ENCODE data around the gene DTNB.

GRCh38 chr2:25373269-25373981 lies 300.0 kb downstream of the DTNB start:
- TF ChIP-seq, protein P1, sequence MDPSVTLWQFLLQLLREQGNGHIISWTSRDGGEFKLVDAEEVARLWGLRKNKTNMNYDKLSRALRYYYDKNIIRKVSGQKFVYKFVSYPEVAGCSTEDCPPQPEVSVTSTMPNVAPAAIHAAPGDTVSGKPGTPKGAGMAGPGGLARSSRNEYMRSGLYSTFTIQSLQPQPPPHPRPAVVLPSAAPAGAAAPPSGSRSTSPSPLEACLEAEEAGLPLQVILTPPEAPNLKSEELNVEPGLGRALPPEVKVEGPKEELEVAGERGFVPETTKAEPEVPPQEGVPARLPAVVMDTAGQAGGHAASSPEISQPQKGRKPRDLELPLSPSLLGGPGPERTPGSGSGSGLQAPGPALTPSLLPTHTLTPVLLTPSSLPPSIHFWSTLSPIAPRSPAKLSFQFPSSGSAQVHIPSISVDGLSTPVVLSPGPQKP (IDR thresholded peaks at IDR 0.05; ENCODE audit: low read depth, low read length), result no peak
- TF ChIP-seq ZNF592 (IDR thresholded peaks at IDR 0.05) (no peak), SREBF1 (IDR thresholded peaks at IDR 0.05; ENCODE audit: low read length) (no peak), ZNF274 (IDR thresholded peaks at IDR 0.05; ENCODE audit: insufficient read depth, insufficient read length) (no peak), NR2C2 (IDR thresholded peaks at IDR 0.05; ENCODE audit: borderline replicate concordance, control insufficient read depth, insufficient read length, low read depth) (no peak), RCOR1 (conservative IDR thresholded peaks at IDR 0.05; ENCODE audit: low read depth, low read length) (no peak)
- TF ChIP-seq, protein P2, sequence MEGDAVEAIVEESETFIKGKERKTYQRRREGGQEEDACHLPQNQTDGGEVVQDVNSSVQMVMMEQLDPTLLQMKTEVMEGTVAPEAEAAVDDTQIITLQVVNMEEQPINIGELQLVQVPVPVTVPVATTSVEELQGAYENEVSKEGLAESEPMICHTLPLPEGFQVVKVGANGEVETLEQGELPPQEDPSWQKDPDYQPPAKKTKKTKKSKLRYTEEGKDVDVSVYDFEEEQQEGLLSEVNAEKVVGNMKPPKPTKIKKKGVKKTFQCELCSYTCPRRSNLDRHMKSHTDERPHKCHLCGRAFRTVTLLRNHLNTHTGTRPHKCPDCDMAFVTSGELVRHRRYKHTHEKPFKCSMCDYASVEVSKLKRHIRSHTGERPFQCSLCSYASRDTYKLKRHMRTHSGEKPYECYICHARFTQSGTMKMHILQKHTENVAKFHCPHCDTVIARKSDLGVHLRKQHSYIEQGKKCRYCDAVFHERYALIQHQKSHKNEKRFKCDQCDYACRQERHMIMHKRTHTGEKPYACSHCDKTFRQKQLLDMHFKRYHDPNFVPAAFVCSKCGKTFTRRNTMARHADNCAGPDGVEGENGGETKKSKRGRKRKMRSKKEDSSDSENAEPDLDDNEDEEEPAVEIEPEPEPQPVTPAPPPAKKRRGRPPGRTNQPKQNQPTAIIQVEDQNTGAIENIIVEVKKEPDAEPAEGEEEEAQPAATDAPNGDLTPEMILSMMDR (IDR thresholded peaks at IDR 0.05 in 2 of 3, conservative IDR thresholded peaks at IDR 0.05 in 1 of 3; ENCODE audit: control insufficient read depth in 2 of 3, extremely low read depth in 1 of 3, insufficient read depth in 1 of 3, low read depth in 3 of 3, low read length in 3 of 3), result no peak

All from GM12878 (cell line).